HL-60 (cell line): ENCODE data around the gene CCDC197.

Source experiments
- CTCF ChIP-seq: IDR thresholded peaks from one replicate; pipeline ENCODE4 v1.5.1; 2011; ENCODE audit warnings: low read length, control low read depth, inconsistent platforms; ENCODE audit not compliant: insufficient read depth
- POLR2AphosphoS5 ChIP-seq: IDR thresholded peaks from 2 replicates; pipeline ENCODE4 v1.6.1; 2012; ENCODE audit warnings: low read depth
- REST ChIP-seq: IDR thresholded peaks from 2 replicates; pipeline ENCODE4 v1.6.1; 2012; ENCODE audit warnings: low read depth; ENCODE audit not compliant: insufficient replicate concordance

GRCh38 chr14:93978735-93979134, 18.4 kb upstream of the CCDC197 start:
- TF ChIP-seq CTCF: no peak
- TF ChIP-seq POLR2AphosphoS5: no peak
- no peak for TF ChIP-seq REST
